K562 (cell line): ENCODE results near the gene CACNA2D3. TPM values are rescaled to one million over a fixed set of nuclear protein-coding genes. Genes with fewer than 3 reads are reported as not detected.

ENCODE experiments used
- ATAC-seq: fragments of 200-7000 bp; cut with Tn5 transposase; 3 replicates; pipeline ENCODE4 v1.9.1; 2020; ENCODE audit warnings: moderate library complexity
- BruUV-seq: library from RNA; stranded (reverse); fragments of 400-500 nt; replicated peaks from 2 replicates; lab custom pipeline; 2021; lab: Mats Ljungman, UMichigan
- CTCF ChIA-PET: fragments of 300-600 bp; formaldehyde crosslinking; extraction: SDS; loops from one replicate; lab custom pipeline; 2021; ENCODE audit warnings: low intra/inter-chr PET ratio; lab: Yijun Ruan, JAX
- POLR2A ChIA-PET: fragments of 300-600, 350-650 bp; sonication (Branson Sonifier 250); formaldehyde crosslinking; extraction: SDS; loops from one replicate; lab custom pipeline; 2021; ENCODE audit warnings: antibody characterized with exemption, inconsistent platforms; lab: Yijun Ruan, JAX
- DNase-seq, 4 experiments: peaks; one replicate each; pipeline versions ENCODE4 v3.0.0 to v3.0.0-alpha.2; 2011 to 2018; ENCODE audit warnings: low spot score in 3 of 4, mixed read lengths in 3 of 4; ENCODE audit errors: extremely low read depth in 1 of 4
- FAIRE-seq: peaks from 2 replicates; lab custom pipeline; 2011; peaks lifted over from hg19 to GRCh38; lab: Jason Lieb, UNC
- H2AFZ ChIP-seq: 2 replicates; pipeline ENCODE4 v1.6.0; 2011; ENCODE audit warnings: low read depth, low read length, control low read depth, inconsistent platforms
- H3K27ac ChIP-seq: fragments of 200-600 bp; 3 replicates; pipeline ENCODE4 v1.8.0; 2011; ENCODE audit warnings: low read depth, mild to moderate bottlenecking, control low read depth, inconsistent platforms, low read length, moderate library complexity, mixed read lengths; ENCODE audit errors: extremely low read depth
- H3K27me3 ChIP-seq, 2 experiments: fragments of 300-600 bp in 1 of 2; 2 replicates in 1 of 2; 3 replicates in 1 of 2; pipeline versions ENCODE4 v1.6.0 to v1.8.0; 2011; ENCODE audit warnings: inconsistent platforms in 2 of 2, low read length in 2 of 2, mild to moderate bottlenecking in 1 of 2, mixed read lengths in 1 of 2, moderate library complexity in 1 of 2; ENCODE audit not compliant: control insufficient read depth in 2 of 2, insufficient read depth in 2 of 2
- H3K36me3 ChIP-seq: fragments of 300-600 bp; 3 replicates; pipeline ENCODE4 v1.8.0; 2011; ENCODE audit warnings: mild to moderate bottlenecking, low read length, inconsistent platforms; ENCODE audit not compliant: control insufficient read depth, insufficient read depth
- H3K4me1 ChIP-seq, 2 experiments: fragments of 200-600 bp in 1 of 2; replicated peaks in 1 of 2; 2 replicates in 1 of 2; 3 replicates in 1 of 2; pipeline versions ENCODE4 v1.5.1 to v1.8.0; 2011; ENCODE audit warnings: inconsistent platforms in 2 of 2, low read length in 2 of 2, mild to moderate bottlenecking in 1 of 2, mixed read lengths in 1 of 2, moderate library complexity in 1 of 2; ENCODE audit not compliant: control insufficient read depth in 2 of 2, insufficient read depth in 2 of 2
- H3K4me2 ChIP-seq: 2 replicates; pipeline ENCODE4 v1.6.1; 2011; ENCODE audit warnings: low read length, control low read depth, inconsistent platforms, mixed read lengths; ENCODE audit not compliant: insufficient read depth
- H3K4me3 ChIP-seq: fragments of 200-600 bp; sonication (generic), shearing (Covaris generic); 2 replicates; pipeline ENCODE4 v1.5.1; 2016; ENCODE audit warnings: control low read depth, inconsistent platforms
- H3K79me2 ChIP-seq: fragments of 200-600 bp; 3 replicates; pipeline ENCODE4 v1.8.0; 2011; ENCODE audit warnings: low read length, inconsistent platforms; ENCODE audit not compliant: control insufficient read depth, insufficient read depth
- H3K9ac ChIP-seq, 2 experiments: 2 replicates each; pipeline versions ENCODE4 v1.6.0 to v1.6.1; 2011; ENCODE audit warnings: low read depth in 2 of 2, low read length in 2 of 2, control low read depth in 1 of 2, inconsistent platforms in 1 of 2, mild to moderate bottlenecking in 1 of 2, mixed read lengths in 1 of 2; ENCODE audit not compliant: insufficient read depth in 1 of 2
- H3K9me1 ChIP-seq: one replicate; pipeline ENCODE4 v1.6.0; 2011; ENCODE audit warnings: inconsistent platforms, mild to moderate bottlenecking, low read length, moderate library complexity; ENCODE audit not compliant: control insufficient read depth, insufficient read depth
- H3K9me3 ChIP-seq: replicated peaks from 2 replicates; pipeline ENCODE4 v1.5.1; 2011; ENCODE audit warnings: low read depth, low read length, inconsistent platforms; ENCODE audit not compliant: control insufficient read depth, insufficient read depth
- H4K20me1 ChIP-seq: replicated peaks from 2 replicates; pipeline ENCODE4 v1.6.1; 2011; ENCODE audit warnings: low read length, inconsistent platforms, mixed read lengths; ENCODE audit not compliant: control insufficient read depth, insufficient read depth
- BCOR ChIP-seq: fragments of 450-650 bp; IDR thresholded peaks from 2 replicates; pipeline ENCODE4 v1.6.1; 2016
- CREB1 ChIP-seq, 2 experiments: sonication (generic) in 1 of 2; formaldehyde crosslinking in 1 of 2; IDR thresholded peaks; 2 replicates each; pipeline versions ENCODE4 v1.6.1 to v1.8.0; 2012 to 2022; ENCODE audit warnings: inconsistent platforms in 1 of 2, mild to moderate bottlenecking in 1 of 2, missing genetic modification reagents in 1 of 2, moderate library complexity in 1 of 2
- CTCF ChIP-seq, 3 experiments: IDR thresholded peaks in 2 of 3; conservative IDR thresholded peaks in 1 of 3; 2 replicates each; pipeline ENCODE4 v1.5.1; 2011 to 2012; ENCODE audit warnings: low read length in 3 of 3, mild to moderate bottlenecking in 3 of 3, control low read depth in 2 of 3, improper control_type of control experiment in 1 of 3, inconsistent platforms in 1 of 3, low read depth in 1 of 3, mixed read lengths in 1 of 3, moderate library complexity in 1 of 3; ENCODE audit not compliant: insufficient read depth in 2 of 3
- ELF2 ChIP-seq: fragments of 250-450 bp; sonication (Bioruptor Pico); IDR thresholded peaks from 2 replicates; pipeline ENCODE4 v1.5.0; 2021; ENCODE audit warnings: mild to moderate bottlenecking
- HOXB6 ChIP-seq: fragments of 250-450 bp; sonication (Bioruptor Pico); IDR thresholded peaks from 2 replicates; pipeline ENCODE4 v1.5.1; 2022; ENCODE audit warnings: mild to moderate bottlenecking, borderline replicate concordance
- MEIS2 ChIP-seq: fragments of 450-650 bp; IDR thresholded peaks from 2 replicates; pipeline ENCODE4 v1.6.1; 2014; ENCODE audit warnings: mild to moderate bottlenecking; ENCODE audit not compliant: partially characterized antibody
- NR2C2 ChIP-seq, 2 experiments: fragments of 200-800 bp in 1 of 2; sonication (Bioruptor generic) in 1 of 2; sonication (generic) in 1 of 2; formaldehyde crosslinking in 1 of 2; IDR thresholded peaks; 2 replicates each; pipeline versions ENCODE4 v1.6.1 to v1.8.0; 2016 to 2022; ENCODE audit warnings: mild to moderate bottlenecking in 1 of 2, missing compliant biosample characterization in 1 of 2, missing genetic modification characterization in 1 of 2, missing genetic modification reagents in 1 of 2
- RNF2 ChIP-seq: sonication (generic); IDR thresholded peaks from 2 replicates; pipeline ENCODE4 v1.6.1; 2016
- SMC3 ChIP-seq: conservative IDR thresholded peaks from 2 replicates; pipeline ENCODE4 v1.6.1; 2011; ENCODE audit warnings: low read depth, low read length, improper control_type of control experiment; ENCODE audit not compliant: insufficient read depth
- TRIM28 ChIP-seq: fragments of 450-650 bp; IDR thresholded peaks from 2 replicates; pipeline ENCODE4 v1.6.1; 2017
- ZBTB34 ChIP-seq: fragments of 250-450 bp; sonication (Bioruptor Pico); IDR thresholded peaks from 2 replicates; pipeline ENCODE4 v1.8.0; 2021; ENCODE audit warnings: mild to moderate bottlenecking, moderate library complexity
- ZNF551 ChIP-seq: fragments of 250-450 bp; sonication (Bioruptor Pico); IDR thresholded peaks from 2 replicates; pipeline ENCODE4 v1.5.0; 2021; ENCODE audit warnings: mild to moderate bottlenecking, moderate library complexity
- WGBS: fragments of 100-300 bp; shearing (Covaris generic); methylation state at CpG from one replicate; pipeline ENCODE4 v1.1.6; 2016; ENCODE audit warnings: low coverage, mixed read lengths; ENCODE audit not compliant: insufficient coverage; ENCODE audit errors: missing lambda C conversion rate; 5-methylcytosine and 5-hydroxymethylcytosine counted together
- in situ Hi-C: fragments of 300-500 bp; cut with MboI; formaldehyde crosslinking; loops from 4 replicates; pipeline ENCODE4 v1.15.0; 2018; ENCODE audit warnings: inconsistent platforms, mixed read lengths
- intact Hi-C: fragments of 100-400 bp; cut with micrococcal nuclease; formaldehyde crosslinking; loops from 2 replicates; pipeline ENCODE4 v1.14.2; 2022
- polyA plus RNA-seq, 8 experiments: library from polyadenylated mRNA; depleted of rRNA in 4 of 8; stranded (reverse) in 5 of 8; unstranded in 3 of 8; fragments of >200 nt; fragmentation: Nextera tagmentation in 2 of 8; fragmentation: Illumina TruSeq in 1 of 8; extraction: Ambion mirVana in 2 of 8; extraction: Trizol in 1 of 8; gene quantifications; 2 replicates each; pipeline versions ENCODE4 v1.2.1 to v1.2.3, GENCODE V29; 2011 to 2014; ENCODE audit warnings: inconsistent platforms in 1 of 8, missing spikeins in 1 of 8
- total RNA-seq, 7 experiments: library from RNA; depleted of rRNA in 6 of 7; stranded (reverse); fragments of >200 nt in 6 of 7; fragmentation: Illumina TruSeq in 2 of 7; extraction: Trizol in 2 of 7; gene quantifications; 2 replicates each; pipeline versions ENCODE4 v1.2.1 to v1.2.3, GENCODE V29; 2011 to 2021; ENCODE audit warnings: low replicate concordance in 1 of 7

The CACNA2D3 gene
- total and polyA plus RNA-seq, 9 of the 15 experiments (the other 6 are each of a cell fraction or from before 2014, with no cell fraction given), result 0.01 TPM; not detected in 8

DNA sequence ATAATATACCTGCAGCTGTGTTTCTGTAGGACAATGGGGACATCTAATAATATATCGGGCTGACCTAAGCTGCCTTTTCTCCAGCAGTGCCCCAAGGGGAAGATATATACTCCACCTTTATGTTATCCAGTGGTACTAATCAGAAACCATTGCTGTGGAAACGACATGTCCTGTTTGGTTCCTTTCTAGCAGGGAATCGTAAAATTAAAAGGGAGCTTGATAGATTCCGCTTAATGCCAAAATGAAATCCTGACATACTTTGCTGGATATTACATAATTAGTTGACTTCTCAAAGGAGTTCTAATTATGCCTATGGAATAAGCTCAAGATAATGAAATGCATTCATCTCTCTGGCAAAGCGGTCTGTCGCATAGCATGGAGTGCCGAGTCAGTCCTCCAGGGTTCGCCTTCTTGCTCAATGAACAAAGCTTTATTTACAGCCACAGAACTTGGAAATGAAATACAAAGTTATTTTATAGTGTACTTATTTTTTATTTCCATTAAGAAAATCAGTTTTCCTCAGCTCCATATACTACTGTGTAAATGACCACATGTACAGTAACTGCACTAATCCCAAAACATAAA is 542.8 kb downstream of the CACNA2D3 start:
- Histone ChIP-seq H3K36me3 (no peaks in the 10 kb centered on the region), H3K9ac (no peak overlapping the region), H4K20me1 (peaks cover 3% of the 10 kb centered on the region; the same call in 1 of the 2 replicates), H3K27ac (no peak overlapping the region), H3K4me3 (no peak overlapping the region), H3K4me1 (no peaks in the 10 kb centered on the region), H3K79me2 (no peaks in the 10 kb centered on the region), H3K9me1 (no peaks in the 10 kb centered on the region), H3K9me3 (no peaks in the 10 kb centered on the region), H3K27me3 (no peaks in the 10 kb centered on the region; a peak in 1 of 5 replicates), H3K4me2 (no peak overlapping the region), H2AFZ (no peak overlapping the region)
- WGBS, result 5% methylated on average over 8 of the region's 8 CpGs
- no peak for FAIRE-seq
- intact Hi-C loops (no loop called here), in situ Hi-C loops (no loop called here)
- TF ChIP-seq CREB1 (IDR thresholded peaks at IDR 0.05) (no peak), CREB1 (CRISPR knock-in tag; IDR thresholded peaks at IDR 0.05) (no peak), MEIS2 (no peak), TRIM28 (no peak), ELF2 (CRISPR knock-in tag) (no peak), BCOR (no peak), CTCF (IDR thresholded peaks at IDR 0.05 in 2 of 3, conservative IDR thresholded peaks at IDR 0.05 in 1 of 3; ENCODE audit: insufficient read depth in 2 of 3, low read depth in 1 of 3, low read length in 3 of 3) (no peak), HOXB6 (CRISPR knock-in tag) (no peak), ZNF551 (no peak), ZBTB34 (no peak), NR2C2 (CRISPR knock-in tag; IDR thresholded peaks at IDR 0.05) (no peak), NR2C2 (tag; IDR thresholded peaks at IDR 0.05) (no peak), RNF2 (no peak), SMC3 (no peak)
- ATAC-seq, result no peak
- BruUV-seq, result no TSS peak
- CTCF ChIA-PET, result no interaction called here
- POLR2A ChIA-PET, result no interaction called here
- no peak for DNase-seq
